ENCODE measurements around the gene CEP350.
"Not testable (repeated sequence)": the region's sequence is repeated elsewhere in the genome, so short reads cannot be mapped to it uniquely, and the experiment has no call there.

DNA sequence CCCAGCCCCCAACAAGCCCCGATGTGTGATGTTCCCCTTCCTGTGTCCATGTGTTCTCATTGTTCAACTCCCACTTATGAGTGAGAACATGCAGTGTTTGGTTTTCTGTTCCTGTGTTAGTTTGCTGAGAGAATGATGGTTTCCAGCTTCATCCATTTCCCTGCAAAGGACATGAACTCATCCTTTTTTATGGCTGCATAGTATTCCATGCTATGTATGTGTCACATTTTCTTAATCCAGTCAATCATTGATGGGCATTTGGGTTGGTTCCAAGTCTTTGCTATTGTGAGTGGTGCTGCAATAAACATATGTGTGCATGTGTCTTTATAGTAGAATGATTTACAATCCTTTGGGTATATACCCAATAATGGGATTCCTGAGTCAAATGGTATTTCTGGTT lies 52.2 kb downstream of the CEP350 start:
- TF ChIP-seq, protein P1, sequence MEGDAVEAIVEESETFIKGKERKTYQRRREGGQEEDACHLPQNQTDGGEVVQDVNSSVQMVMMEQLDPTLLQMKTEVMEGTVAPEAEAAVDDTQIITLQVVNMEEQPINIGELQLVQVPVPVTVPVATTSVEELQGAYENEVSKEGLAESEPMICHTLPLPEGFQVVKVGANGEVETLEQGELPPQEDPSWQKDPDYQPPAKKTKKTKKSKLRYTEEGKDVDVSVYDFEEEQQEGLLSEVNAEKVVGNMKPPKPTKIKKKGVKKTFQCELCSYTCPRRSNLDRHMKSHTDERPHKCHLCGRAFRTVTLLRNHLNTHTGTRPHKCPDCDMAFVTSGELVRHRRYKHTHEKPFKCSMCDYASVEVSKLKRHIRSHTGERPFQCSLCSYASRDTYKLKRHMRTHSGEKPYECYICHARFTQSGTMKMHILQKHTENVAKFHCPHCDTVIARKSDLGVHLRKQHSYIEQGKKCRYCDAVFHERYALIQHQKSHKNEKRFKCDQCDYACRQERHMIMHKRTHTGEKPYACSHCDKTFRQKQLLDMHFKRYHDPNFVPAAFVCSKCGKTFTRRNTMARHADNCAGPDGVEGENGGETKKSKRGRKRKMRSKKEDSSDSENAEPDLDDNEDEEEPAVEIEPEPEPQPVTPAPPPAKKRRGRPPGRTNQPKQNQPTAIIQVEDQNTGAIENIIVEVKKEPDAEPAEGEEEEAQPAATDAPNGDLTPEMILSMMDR (conservative IDR thresholded peaks at IDR 0.05 in 1 of 2, IDR thresholded peaks at IDR 0.05 in 1 of 2; ENCODE audit: low read depth in 1 of 2, low read length in 2 of 2): not testable (repeated sequence)
- TF ChIP-seq EZH2 (IDR thresholded peaks at IDR 0.05; ENCODE audit: low read length, missing control alignments): not testable (repeated sequence)
